OCI-LY1 (cell line): ENCODE data around the gene PRPF6.

Source experiments
- EZH2 ChIP-seq: fragments of 200-600 bp; sonication (generic), shearing (Covaris generic); IDR thresholded peaks from 2 replicates; pipeline ENCODE4 v1.8.0; 2017; ENCODE audit warnings: borderline replicate concordance, mixed run types, mild to moderate bottlenecking, antibody characterized with exemption, low read length, moderate library complexity, mixed read lengths
- TF ChIP-seq, protein P1 (sequence below): fragments of 200-600 bp; sonication (generic), shearing (Covaris generic); IDR thresholded peaks from 2 replicates; pipeline ENCODE4 v1.5.1; 2017; ENCODE audit warnings: mild to moderate bottlenecking, antibody characterized with exemption, low read length, moderate library complexity, mixed read lengths

GRCh38 chr20:64038565-64039292 lies 57.8 kb downstream of the PRPF6 start:
- TF ChIP-seq, protein P1, sequence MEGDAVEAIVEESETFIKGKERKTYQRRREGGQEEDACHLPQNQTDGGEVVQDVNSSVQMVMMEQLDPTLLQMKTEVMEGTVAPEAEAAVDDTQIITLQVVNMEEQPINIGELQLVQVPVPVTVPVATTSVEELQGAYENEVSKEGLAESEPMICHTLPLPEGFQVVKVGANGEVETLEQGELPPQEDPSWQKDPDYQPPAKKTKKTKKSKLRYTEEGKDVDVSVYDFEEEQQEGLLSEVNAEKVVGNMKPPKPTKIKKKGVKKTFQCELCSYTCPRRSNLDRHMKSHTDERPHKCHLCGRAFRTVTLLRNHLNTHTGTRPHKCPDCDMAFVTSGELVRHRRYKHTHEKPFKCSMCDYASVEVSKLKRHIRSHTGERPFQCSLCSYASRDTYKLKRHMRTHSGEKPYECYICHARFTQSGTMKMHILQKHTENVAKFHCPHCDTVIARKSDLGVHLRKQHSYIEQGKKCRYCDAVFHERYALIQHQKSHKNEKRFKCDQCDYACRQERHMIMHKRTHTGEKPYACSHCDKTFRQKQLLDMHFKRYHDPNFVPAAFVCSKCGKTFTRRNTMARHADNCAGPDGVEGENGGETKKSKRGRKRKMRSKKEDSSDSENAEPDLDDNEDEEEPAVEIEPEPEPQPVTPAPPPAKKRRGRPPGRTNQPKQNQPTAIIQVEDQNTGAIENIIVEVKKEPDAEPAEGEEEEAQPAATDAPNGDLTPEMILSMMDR = peak; percentile 49
- no peak for TF ChIP-seq EZH2
